ENCODE results near the gene TFAP2B.

TFAP2B gene

GRCh38 chr6:50818673-50819072 lies at the start of gene TFAP2B:
TSS of gene TFAP2B (plus strand) at chr6:50818871. CDS start at chr6:50818892, 21 bp downstream.
- DNase-seq (ENCODE audit: low read depth, low spot score) = no peak

DNA sequence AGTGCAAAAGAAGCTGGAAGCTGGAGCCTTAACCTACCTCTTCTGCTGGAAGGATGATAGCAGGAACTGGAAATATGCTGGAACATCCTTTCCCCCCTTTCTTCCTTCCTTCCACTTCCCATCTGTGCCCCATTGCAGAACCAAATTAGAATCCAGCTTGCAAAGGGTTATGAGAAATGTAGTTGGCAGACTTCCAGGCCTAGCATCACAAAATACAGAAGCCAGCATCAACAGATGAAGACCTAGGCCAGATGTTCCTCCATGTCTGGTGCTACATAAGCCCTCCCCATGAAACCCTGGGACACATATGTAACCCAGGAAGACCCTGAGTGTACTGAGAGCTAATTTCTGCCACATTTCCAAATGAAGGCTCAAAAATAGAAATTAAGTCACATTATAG lies 40.0 kb upstream of the TFAP2B start:
- DNase-seq (ENCODE audit: low read depth, low spot score) = no peak

GRCh38 chr6:50780382-50780781 lies 38.3 kb upstream of the TFAP2B start:
- DNase-seq (ENCODE audit: low read depth, low spot score) = no peak

GRCh38 chr6:50785921-50786320 lies 32.8 kb upstream of the TFAP2B start:
- no peak for DNase-seq (ENCODE audit: low read depth, low spot score)

DNA sequence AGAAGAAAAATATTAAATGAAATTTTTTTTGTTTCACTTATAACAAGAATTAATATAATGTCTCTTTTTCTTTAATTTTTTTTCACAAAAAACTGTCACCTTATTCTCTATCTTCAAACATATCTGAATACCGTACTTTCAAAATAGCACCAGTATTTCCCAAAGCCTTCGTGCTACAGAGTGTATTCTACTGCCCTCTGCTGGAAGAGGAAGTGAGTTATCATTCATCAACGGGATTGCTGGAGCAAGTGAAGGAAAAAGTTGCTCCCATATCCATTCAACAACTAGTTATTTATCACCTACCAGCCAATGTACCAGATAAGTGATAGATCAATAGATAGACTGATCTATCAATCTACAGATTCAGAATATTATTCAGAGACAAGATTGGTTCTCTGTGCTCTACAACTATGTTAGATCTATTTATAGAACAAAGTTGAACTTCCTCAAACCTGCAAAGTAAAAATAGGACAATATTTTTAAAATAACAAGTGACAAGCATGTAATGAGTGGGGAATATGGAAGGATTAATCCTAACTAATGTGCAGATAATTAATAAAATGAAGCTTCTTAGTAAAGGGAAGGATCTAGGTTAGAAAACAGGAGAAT lies 26.7 kb upstream of the TFAP2B start:
- no peak for DNase-seq (ENCODE audit: low read depth, low spot score)

DNA sequence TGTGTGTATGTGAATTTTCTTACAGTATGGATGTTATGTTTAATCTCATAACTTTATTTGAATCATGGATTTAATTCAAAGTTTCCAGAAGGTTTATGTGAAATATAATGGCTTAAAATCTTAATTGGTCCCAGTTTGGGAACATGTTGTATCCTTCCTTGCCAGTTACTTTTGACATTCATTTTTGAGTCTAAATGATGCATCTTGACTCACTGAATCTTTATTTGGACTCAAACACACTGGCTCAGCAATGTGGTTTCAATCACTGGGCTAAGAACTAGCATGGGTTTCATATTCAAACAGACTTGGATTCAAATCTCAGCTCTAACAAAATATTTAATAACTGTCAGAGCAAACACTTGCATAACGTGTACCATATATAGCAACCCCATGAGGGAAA lies 25.9 kb upstream of the TFAP2B start:
- DNase-seq (ENCODE audit: low read depth, low spot score) = no peak

- DNase-seq (ENCODE audit: low read depth, low spot score) = no peak
Measured at GRCh38 chr6:50795574-50795973, 23.1 kb upstream of the TFAP2B start.

- DNase-seq (ENCODE audit: low read depth, low spot score) = no peak
Measured at GRCh38 chr6:50804283-50804682, 14.4 kb upstream of the TFAP2B start.

GRCh38 chr6:50807035-50807434 lies 11.6 kb upstream of the TFAP2B start:
- no peak for DNase-seq (ENCODE audit: low read depth, low spot score)

DNA sequence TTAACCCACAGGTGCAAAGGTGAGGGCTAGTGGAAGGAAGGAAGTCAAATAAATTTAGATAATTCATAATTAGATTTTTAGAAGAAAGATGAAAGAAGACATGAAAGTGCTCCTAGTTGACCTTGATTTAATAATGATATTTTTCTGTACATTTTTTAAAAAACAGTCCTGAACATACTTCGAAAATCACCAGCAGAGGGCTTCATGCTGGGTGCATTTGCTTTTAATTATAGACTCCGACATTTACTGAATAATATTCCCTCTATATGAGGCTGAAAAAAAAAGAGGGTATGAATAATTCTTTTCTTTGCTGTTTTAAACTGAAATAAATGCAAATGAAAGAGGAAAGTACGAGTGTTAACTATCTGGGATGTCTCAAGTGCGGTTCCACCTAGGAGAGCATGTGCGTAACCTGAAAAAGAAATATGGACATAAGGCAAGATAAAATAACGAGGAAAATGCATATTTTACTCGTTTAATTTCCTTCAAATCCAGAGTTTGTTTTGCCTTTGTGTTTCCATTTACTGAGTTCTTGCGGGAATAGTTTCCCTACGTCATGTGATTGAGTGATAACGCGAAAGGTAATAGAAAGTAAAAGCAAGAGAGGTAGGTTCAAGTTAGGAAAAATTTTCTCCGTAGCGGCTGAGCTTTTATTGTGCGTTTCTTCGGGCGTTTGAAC lies 3.1 kb upstream of the TFAP2B start:
- DNase-seq (ENCODE audit: low read depth, low spot score) = no peak

- no peak for DNase-seq (ENCODE audit: low read depth, low spot score)
Measured at GRCh38 chr6:50816115-50816675, 2.5 kb upstream of the TFAP2B start.

GRCh38 chr6:50816947-50817645 lies 1.6 kb upstream of the TFAP2B start:
- DNase-seq (ENCODE audit: low read depth, low spot score) = no peak

DNA sequence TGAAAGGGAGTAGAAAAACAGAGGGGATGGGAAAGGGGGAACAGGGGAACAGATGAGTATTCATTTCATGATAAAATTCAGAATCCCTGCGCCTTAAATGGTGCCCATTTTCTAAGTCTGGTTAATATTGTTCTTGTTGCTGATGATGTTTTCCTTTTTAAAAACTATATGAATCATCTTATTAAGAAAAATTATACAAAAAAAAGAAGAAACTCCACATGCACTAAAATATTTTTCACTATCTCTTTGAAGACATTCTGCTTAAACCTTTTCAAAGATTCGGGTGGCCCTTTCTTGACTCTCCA lies 1.1 kb upstream of the TFAP2B start:
- no peak for DNase-seq (ENCODE audit: low read depth, low spot score)

DNA sequence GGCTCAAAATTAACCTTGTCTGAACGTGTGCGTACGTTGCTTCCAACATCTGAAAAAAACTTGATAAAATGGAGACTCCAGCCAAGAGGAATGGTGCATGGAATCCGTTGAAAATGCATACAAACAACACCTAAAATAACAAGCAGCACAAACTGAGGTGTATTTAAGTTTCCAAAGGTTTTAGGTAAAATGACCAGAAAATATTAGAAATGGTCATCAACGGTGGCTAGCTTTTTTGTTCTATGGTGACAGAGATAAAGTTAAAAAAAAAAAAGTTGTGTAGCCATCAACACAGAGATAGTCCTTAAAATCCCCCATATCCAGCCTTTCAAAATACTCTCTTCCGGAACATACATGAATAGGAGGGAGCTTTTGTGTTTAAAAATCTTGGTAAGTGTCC lies 651 bp upstream of the TFAP2B start:
- no peak for DNase-seq (ENCODE audit: low read depth, low spot score)

GRCh38 chr6:50819466-50819903 lies 814 bp downstream of the TFAP2B start:
- DNase-seq (ENCODE audit: low read depth, low spot score) = no peak

DNA sequence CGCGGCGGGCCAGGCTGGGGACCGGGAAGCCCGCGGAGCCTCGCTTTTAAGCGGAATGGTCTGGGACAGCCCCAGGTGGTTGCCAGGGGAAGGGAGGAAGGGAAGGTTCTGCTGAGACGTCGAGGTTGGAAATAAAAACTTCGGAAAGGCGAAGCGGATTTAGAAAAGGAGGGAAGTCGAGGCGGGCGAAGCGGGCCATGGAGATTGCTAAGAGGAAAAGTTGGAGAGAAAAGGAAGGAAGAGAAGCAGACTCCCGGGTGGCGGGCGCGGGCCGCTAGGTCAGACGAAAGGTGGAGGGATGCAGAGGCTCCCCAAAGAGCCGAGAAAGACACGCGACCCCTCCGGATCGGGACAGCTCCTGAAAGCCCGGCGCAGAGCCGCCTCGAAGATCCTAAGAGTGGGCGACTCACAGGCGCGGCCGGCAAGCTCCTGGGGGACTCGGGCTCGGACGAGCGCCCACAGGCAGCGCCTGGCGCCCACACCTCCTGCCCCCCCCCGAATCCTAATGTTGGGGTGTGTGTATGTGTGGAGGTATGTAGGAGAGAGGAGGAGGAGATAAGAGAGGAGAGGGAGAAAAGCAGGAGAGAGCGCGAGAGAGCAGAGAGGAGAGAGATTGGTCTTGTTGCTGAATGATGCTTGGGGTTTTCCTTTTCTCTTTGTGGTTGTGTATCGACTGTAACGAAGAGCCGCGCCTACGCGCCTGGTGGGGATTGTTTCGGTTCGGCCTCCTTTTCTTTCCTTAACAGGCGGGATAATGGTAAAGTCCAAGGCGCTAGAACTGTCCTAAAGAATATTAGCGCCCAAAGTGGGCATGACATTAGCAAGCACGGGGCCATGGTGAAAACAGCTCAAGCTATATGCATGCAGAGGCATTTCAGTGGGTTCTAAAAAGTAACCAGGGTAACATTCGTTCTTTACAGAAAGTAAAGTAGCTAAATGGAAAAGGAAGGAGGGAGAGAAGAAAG lies 1.5 kb downstream of the TFAP2B start:
- no peak for DNase-seq (ENCODE audit: low read depth, low spot score)

- no peak for DNase-seq (ENCODE audit: low read depth, low spot score)
Measured at GRCh38 chr6:50820869-50821264, 2.2 kb downstream of the TFAP2B start.

- DNase-seq (ENCODE audit: low read depth, low spot score) = no peak
Measured at GRCh38 chr6:50821441-50822077, 2.9 kb downstream of the TFAP2B start.

DNA sequence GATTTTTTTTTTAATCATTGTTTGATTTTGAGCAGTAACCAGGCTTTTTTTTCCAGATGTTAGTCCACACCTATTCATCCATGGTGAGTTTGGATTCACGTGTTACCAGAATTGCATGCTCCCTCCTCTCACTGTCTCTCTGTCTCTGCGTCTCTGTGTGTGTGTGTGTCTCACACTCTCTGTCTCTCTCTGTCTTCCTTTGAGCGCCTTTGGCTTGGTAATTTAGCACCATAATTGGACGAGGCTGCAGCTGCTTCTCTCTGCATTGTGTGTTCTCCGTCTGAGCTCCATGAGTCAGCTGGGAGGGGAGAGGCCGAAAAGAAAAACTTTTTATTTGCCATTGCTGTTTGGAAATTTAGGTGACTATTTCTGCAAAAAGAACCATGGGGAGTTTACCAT lies 3.4 kb downstream of the TFAP2B start:
- DNase-seq (ENCODE audit: low read depth, low spot score) = no peak

GRCh38 chr6:50823094-50823920 lies 4.6 kb downstream of the TFAP2B start:
- DNase-seq (ENCODE audit: low read depth, low spot score) = no peak

All from iPS DF 19.7 (cell line).